Fibroblast of skin of right biceps (primary cell): Measurements from ENCODE around the gene RNF111.

Experiments used
- DNase-seq: peaks from one replicate; pipeline ENCODE4 v3.0.0-alpha.2; 2013

The RNF111 gene

DNA sequence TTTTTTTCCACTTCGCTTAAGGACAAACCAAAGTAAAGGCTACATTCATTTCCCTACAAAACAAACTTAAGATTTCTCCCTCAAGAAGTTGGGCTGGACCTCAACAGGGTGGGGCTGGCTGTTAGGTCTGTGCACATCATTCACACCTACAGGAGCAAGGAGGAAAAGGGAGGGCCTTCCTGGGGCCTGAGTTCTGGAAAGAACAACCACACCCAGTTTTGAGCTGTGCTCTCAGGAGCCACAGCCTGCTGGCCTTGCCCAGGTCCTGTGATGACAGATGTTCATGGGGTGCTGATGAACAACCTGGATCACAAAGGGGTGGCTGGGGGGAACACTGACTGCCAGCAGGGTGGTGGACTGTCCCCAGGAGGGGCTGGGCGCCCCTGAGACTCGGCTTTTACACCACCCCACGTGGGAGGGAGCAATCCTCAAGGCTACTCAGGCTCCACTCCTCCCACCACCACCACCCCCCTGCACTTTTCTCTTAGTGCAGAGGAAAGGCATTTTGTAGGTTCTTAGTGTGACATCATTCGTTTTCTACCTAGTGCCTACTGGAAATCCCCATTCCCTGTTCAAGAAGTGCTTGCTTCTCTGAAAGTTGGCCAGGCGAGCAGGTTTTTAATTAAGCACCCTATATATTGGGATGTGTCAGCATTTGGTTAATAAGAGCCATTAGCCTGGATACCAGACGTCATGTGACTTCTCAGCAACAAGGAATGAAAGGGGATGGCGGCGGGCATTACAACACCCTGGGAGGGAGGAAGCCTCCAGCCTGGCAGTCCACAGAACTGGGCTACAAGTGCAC lies 153.2 kb downstream of the RNF111 start:
- DNase-seq, result no peak

GRCh38 chr15:59143281-59143680 lies 155.8 kb downstream of the RNF111 start:
- DNase-seq, result no peak

GRCh38 chr15:59144594-59144993 lies 157.1 kb downstream of the RNF111 start:
- peak; percentile 15 for DNase-seq
